Endothelial cell of umbilical vein (primary cell): ENCODE results near the gene EVX1. TPM values are rescaled to one million over a fixed set of nuclear protein-coding genes. Genes with fewer than 3 reads are reported as not detected.
A peak's percentile ranks its signal among the peaks of the same experiment; 100 is the strongest.

Source experiments
- BruUV-seq: library from RNA; stranded (reverse); fragments of 400-500 nt; replicated peaks from 2 replicates; lab custom pipeline; 2021; lab: Mats Ljungman, UMichigan
- CTCF ChIA-PET: fragments of 300-600, 350-600 bp; sonication (Branson Sonifier 250); formaldehyde crosslinking; loops from one replicate; lab custom pipeline; 2021; ENCODE audit warnings: antibody characterized with exemption, inconsistent platforms; lab: Charles Lee
- POLR2A ChIA-PET: fragments of 300-600, 350-600 bp; sonication (Branson Sonifier 250); formaldehyde crosslinking; loops from one replicate; lab custom pipeline; 2021; ENCODE audit warnings: antibody characterized with exemption, inconsistent platforms; lab: Charles Lee
- DNase-seq: peaks from one replicate; pipeline ENCODE4 v3.0.0-alpha.2; 2011; ENCODE audit warnings: low read depth, low spot score
- FAIRE-seq: peaks from 2 replicates; lab custom pipeline; 2011; peaks lifted over from hg19 to GRCh38; lab: Jason Lieb, UNC
- H2AFZ ChIP-seq: 2 replicates; pipeline ENCODE4 v1.6.0; 2012; ENCODE audit warnings: low read depth, low read length, control low read depth, inconsistent platforms
- H3K27ac ChIP-seq: 2 replicates; pipeline ENCODE4 v1.5.1; 2011; ENCODE audit warnings: low read depth, mild to moderate bottlenecking, control low read depth, low read length, moderate library complexity; ENCODE audit not compliant: insufficient read depth
- H3K27me3 ChIP-seq, 2 experiments: 2 replicates each; pipeline versions ENCODE4 v1.6.0 to v1.6.1; 2011; ENCODE audit warnings: low read length in 2 of 2, mixed read lengths in 1 of 2; ENCODE audit not compliant: control insufficient read depth in 2 of 2, insufficient read depth in 2 of 2
- H3K36me3 ChIP-seq, 2 experiments: 2 replicates in 1 of 2; 3 replicates in 1 of 2; pipeline ENCODE4 v1.5.1; 2011; ENCODE audit warnings: low read length in 2 of 2, mild to moderate bottlenecking in 1 of 2, moderate library complexity in 1 of 2; ENCODE audit not compliant: control insufficient read depth in 2 of 2, insufficient read depth in 2 of 2; ENCODE audit errors: extremely low read depth in 1 of 2
- H3K4me1 ChIP-seq: 3 replicates; pipeline ENCODE4 v1.5.1; 2011; ENCODE audit warnings: mild to moderate bottlenecking, low read length; ENCODE audit not compliant: control insufficient read depth, insufficient read depth; ENCODE audit errors: extremely low read depth
- H3K4me2 ChIP-seq: 2 replicates; pipeline ENCODE4 v1.6.1; 2011; ENCODE audit warnings: low read length, control low read depth, mixed read lengths; ENCODE audit not compliant: insufficient read depth
- H3K4me3 ChIP-seq, 3 experiments: fragments of 200-600 bp in 1 of 3; sonication (generic), shearing (Covaris generic) in 1 of 3; replicated peaks in 1 of 3; 2 replicates each; pipeline ENCODE4 v1.5.1; 2011 to 2016; ENCODE audit warnings: control low read depth in 3 of 3, low read length in 3 of 3, mild to moderate bottlenecking in 2 of 3, inconsistent platforms in 1 of 3, low read depth in 1 of 3, moderate library complexity in 1 of 3; ENCODE audit not compliant: insufficient read depth in 1 of 3
- H3K79me2 ChIP-seq: 2 replicates; pipeline ENCODE4 v1.6.0; 2012; ENCODE audit warnings: low read length, inconsistent platforms; ENCODE audit not compliant: control insufficient read depth, insufficient read depth
- H3K9ac ChIP-seq: replicated peaks from 2 replicates; pipeline ENCODE3; 2011; ENCODE audit warnings: low read length, control low read depth; ENCODE audit not compliant: insufficient read depth; ENCODE audit errors: extremely low read depth
- H3K9me1 ChIP-seq: replicated peaks from 3 replicates; pipeline ENCODE4 v1.6.0; 2011; ENCODE audit warnings: mild to moderate bottlenecking, low read length; ENCODE audit not compliant: control insufficient read depth, insufficient read depth; ENCODE audit errors: extremely low read depth
- H3K9me3 ChIP-seq: replicated peaks from 2 replicates; pipeline ENCODE4 v1.5.1; 2012; ENCODE audit warnings: low read length, inconsistent platforms; ENCODE audit not compliant: control insufficient read depth, insufficient read depth
- H4K20me1 ChIP-seq: replicated peaks from 2 replicates; pipeline ENCODE3; 2011; ENCODE audit warnings: mild to moderate bottlenecking, low read length; ENCODE audit not compliant: control insufficient read depth, insufficient read depth; ENCODE audit errors: extremely low read depth
- CTCF ChIP-seq, 2 donors: IDR thresholded peaks; 1 replicate in 1 of 2; 2 replicates in 1 of 2; pipeline ENCODE4 v1.5.1; 2011; ENCODE audit warnings: low read length in 2 of 2, mild to moderate bottlenecking in 2 of 2, moderate library complexity in 2 of 2, control low read depth in 1 of 2, inconsistent platforms in 1 of 2, low read depth in 1 of 2; ENCODE audit not compliant: insufficient read depth in 1 of 2; ENCODE audit errors: extremely low read depth in 1 of 2
- EZH2 ChIP-seq: IDR thresholded peaks from 2 replicates; pipeline ENCODE4 v1.6.1; 2012; ENCODE audit warnings: borderline replicate concordance, low read depth, mild to moderate bottlenecking, moderate library complexity, low read length, inconsistent platforms; ENCODE audit not compliant: severe bottlenecking
- FOS ChIP-seq: IDR thresholded peaks from 2 replicates; pipeline ENCODE4 v1.6.1; 2011; ENCODE audit warnings: mild to moderate bottlenecking, low read length, moderate library complexity, borderline replicate concordance; ENCODE audit not compliant: insufficient read depth
- GATA2 ChIP-seq: IDR thresholded peaks from 2 replicates; pipeline ENCODE4 v1.7.0; 2011; ENCODE audit warnings: low read depth, mild to moderate bottlenecking, moderate library complexity, mixed read lengths, low read length; ENCODE audit not compliant: insufficient read length, insufficient read depth
- JUN ChIP-seq: IDR thresholded peaks from 2 replicates; pipeline ENCODE4 v1.6.1; 2011; ENCODE audit warnings: borderline replicate concordance, low read depth; ENCODE audit not compliant: insufficient read length, insufficient read depth
- MYC ChIP-seq: IDR thresholded peaks from one replicate; pipeline ENCODE4 v1.6.1; 2011; ENCODE audit warnings: mild to moderate bottlenecking, low read depth, low read length
- POLR2A ChIP-seq: IDR thresholded peaks from 2 replicates; pipeline ENCODE4 v1.6.1; 2012; ENCODE audit warnings: low read depth, mild to moderate bottlenecking, control low read depth, low read length
- POLR2AphosphoS5 ChIP-seq: IDR thresholded peaks from 2 replicates; pipeline ENCODE4 v1.6.1; 2012; ENCODE audit warnings: low read depth, mild to moderate bottlenecking, control low read depth, low read length, moderate library complexity; ENCODE audit not compliant: insufficient read depth
- dilution Hi-C: fragments of 300-500 bp; cut with MboI; formaldehyde crosslinking; loops from one replicate; pipeline ENCODE4 v1.15.0; 2019; ENCODE audit warnings: low sequenced_read_pairs; ENCODE audit not compliant: extremely low pct_ligation_motif_present
- intact Hi-C: fragments of 100-400 bp; cut with micrococcal nuclease; formaldehyde crosslinking; loops from one replicate; pipeline ENCODE4 v1.10.0; 2022
- polyA plus RNA-seq, 4 experiments: library from polyadenylated mRNA; depleted of rRNA in 3 of 4; stranded (reverse) in 3 of 4; unstranded in 1 of 4; fragments of >200 nt; gene quantifications; 2 replicates each; pipeline versions ENCODE4 v1.2.1 to v1.2.3, GENCODE V29; 2011 to 2012; ENCODE audit warnings: missing spikeins in 1 of 4
- total RNA-seq: library from RNA; stranded (reverse); gene quantifications from 2 replicates; pipeline ENCODE4 v1.2.3, GENCODE V29; 2021
- TF ChIP-seq, protein P1 (sequence below): IDR thresholded peaks from 2 replicates; pipeline ENCODE4 v1.6.1; 2011; ENCODE audit not compliant: insufficient read depth, insufficient read length

EVX1 gene
- total and polyA plus RNA-seq, 2 donors (not counting 3 experiments of a cell fraction or from before 2014, with no cell fraction given) = not detected

DNA sequence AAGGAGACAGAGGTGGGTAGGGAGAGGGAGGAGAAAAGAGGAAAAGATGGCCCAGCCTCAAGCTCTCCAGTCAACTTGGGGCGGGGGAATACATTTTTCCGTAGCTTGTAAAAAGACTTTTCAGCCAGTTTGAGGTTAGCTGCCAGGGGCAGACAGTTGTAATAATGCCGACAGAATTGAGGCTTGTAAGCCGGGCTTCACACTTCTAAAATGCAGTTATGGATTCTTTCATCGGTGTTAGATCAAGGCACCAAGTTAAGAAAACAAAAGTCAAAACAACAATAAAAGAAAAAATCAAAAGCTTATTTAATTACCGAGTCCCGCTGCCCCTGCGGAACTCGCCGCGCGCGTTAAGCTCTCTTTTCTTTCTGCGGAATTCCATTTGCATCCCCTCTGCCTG lies 448 bp upstream of the EVX1 start:
- TF ChIP-seq MYC (no peak), JUN (no peak), GATA2 (no peak), EZH2 (no peak), POLR2AphosphoS5 (no peak), CTCF (IDR thresholded peaks at IDR 0.05; ENCODE audit: extremely low read depth in 1 of 2, insufficient read depth in 1 of 2, low read depth in 1 of 2, low read length in 2 of 2) (no peak), POLR2A (no peak), FOS (no peak)
- TF ChIP-seq, protein P1, sequence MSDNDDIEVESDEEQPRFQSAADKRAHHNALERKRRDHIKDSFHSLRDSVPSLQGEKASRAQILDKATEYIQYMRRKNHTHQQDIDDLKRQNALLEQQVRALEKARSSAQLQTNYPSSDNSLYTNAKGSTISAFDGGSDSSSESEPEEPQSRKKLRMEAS = no peak

More for the DNA sequence above, 448 bp upstream of the EVX1 start:
- Histone ChIP-seq H2AFZ (no peak overlapping the region), H3K9me1 (no peaks in the 10 kb centered on the region), H3K4me3 (no peak overlapping the region), H3K27me3 (peaks cover 89 to 96% of the 10 kb centered on the region in 2 experiments), H3K27ac (no peak overlapping the region), H3K4me2 (peak overlapping the region; percentile 34), H3K79me2 (no peaks in the 10 kb centered on the region), H3K36me3 (no peaks in the 10 kb centered on the region), H3K9me3 (no peaks in the 10 kb centered on the region), H3K9ac (no peak overlapping the region), H3K4me1 (peaks cover 6% of the 10 kb centered on the region), H4K20me1 (no peaks in the 10 kb centered on the region)
- FAIRE-seq (no peak), DNase-seq (no peak)
- BruUV-seq = no TSS peak
- ChIA-PET CTCF (interaction anchor here (0.8 to 1.7 kb wide), 5 partner anchors 10 to 533 kb away, joined by 3 to 6 read pairs (median 4); no protein-coding TSS in a partner anchor), POLR2A (no interaction called here)
- intact Hi-C loops (no loop called here), dilution Hi-C loops (no loop called here)
